Stomach (tissue), 19 donors: Measurements from ENCODE around the gene RHOXF1. TPM values are rescaled to one million over a fixed set of nuclear protein-coding genes. Genes with fewer than 3 reads are reported as not detected.
"Not testable (repeated sequence)": the region's sequence is repeated elsewhere in the genome, so short reads cannot be mapped to it uniquely, and the experiment has no call there.

Source experiments
- DNase-seq, 2 donors: peaks; one replicate each; pipeline versions ENCODE4 v3.0.0 to v3.0.0-alpha.2; 2013 to 2019
- H3K27ac ChIP-seq, 5 donors: fragments of 200-600 bp in 4 of 5; sonication (generic) in 4 of 5; one replicate each; pipeline ENCODE4 v1.5.1; 2013 to 2019; ENCODE audit warnings: mild to moderate bottlenecking in 1 of 5, moderate library complexity in 1 of 5
- H3K27me3 ChIP-seq, 3 donors: fragments of 200-600 bp; sonication (generic); one replicate each; pipeline ENCODE4 v1.5.1; 2017 to 2019; ENCODE audit warnings: mixed run types in 1 of 3
- H3K36me3 ChIP-seq, 4 donors: fragments of 200-600 bp; sonication (generic); 1 replicate in 3 of 4; 2 replicates in 1 of 4; pipeline ENCODE4 v1.5.1; 2016 to 2019
- H3K4me1 ChIP-seq, 4 donors: fragments of 200-600 bp; sonication (generic); one replicate each; pipeline ENCODE4 v1.5.1; 2016 to 2019
- H3K4me3 ChIP-seq, 4 donors: fragments of 200-600 bp; sonication (generic) in 3 of 4; one replicate each; pipeline ENCODE4 v1.5.1; 2016 to 2019; ENCODE audit warnings: mild to moderate bottlenecking in 1 of 4
- H3K9me3 ChIP-seq, 4 donors: fragments of 200-600 bp; sonication (generic); one replicate each; pipeline ENCODE4 v1.5.1; 2016 to 2019
- EP300 ChIP-seq: sonication (generic); formaldehyde crosslinking; IDR thresholded peaks from one replicate; pipeline ENCODE4 v1.6.1; 2017; ENCODE audit warnings: antibody characterized with exemption
- POLR2A ChIP-seq, 4 donors: fragments of 450-650 bp; IDR thresholded peaks; one replicate each; pipeline ENCODE4 v1.6.1; 2016; ENCODE audit warnings: antibody characterized with exemption in 4 of 4, control low read depth in 2 of 4, mild to moderate bottlenecking in 1 of 4, moderate library complexity in 1 of 4
- POLR2AphosphoS5 ChIP-seq, 3 donors: sonication (generic); formaldehyde crosslinking; IDR thresholded peaks; one replicate each; pipeline ENCODE4 v1.6.1; 2016; ENCODE audit warnings: antibody characterized with exemption in 3 of 3
- WGBS, 5 donors: extraction: QIAGEN DNeasy Blood & Tissue Kit in 3 of 5; methylation state at CpG; one replicate each; pipeline versions ENCODE4 v1.1.5 to v1.1.7; 2013 to 2018; 5-methylcytosine and 5-hydroxymethylcytosine counted together
- intact Hi-C: fragments of 100-400 bp; cut with DNase I; formaldehyde crosslinking; loops from one replicate; pipeline ENCODE4 v1.15.1; 2023; ENCODE audit warnings: low total_unique reads
- long read RNA-seq, 10 donors: transcript quantifications; one replicate each; lab custom pipeline, GENCODE V29; 2026
- polyA plus RNA-seq, 3 donors: library from polyadenylated mRNA; stranded (reverse); fragments of 200-250 nt; gene quantifications; one replicate each; pipeline ENCODE4 v1.2.3, GENCODE V29; 2013
- total RNA-seq, 5 donors: library from RNA; depleted of rRNA; stranded (reverse); fragments of >200 nt; gene quantifications; one replicate each; pipeline versions ENCODE4 v1.1.0 to v1.2.3, GENCODE V29; 2014 to 2016
- TF ChIP-seq, protein P1 (sequence below), 7 experiments: fragments of 450-650 bp in 4 of 7; fragments of 200-600 bp in 3 of 7; sonication (generic) in 3 of 7; IDR thresholded peaks; one replicate each; pipeline ENCODE4 v1.5.1; 2016 to 2019; ENCODE audit warnings: antibody characterized with exemption in 7 of 7, control low read depth in 2 of 7, mild to moderate bottlenecking in 1 of 7
- donor health status: healthy with polysubstance abuse.
- donor health status: Bipolar disorder and iron deficiency.
- donor health status: healthy.

The RHOXF1 gene, protein sequence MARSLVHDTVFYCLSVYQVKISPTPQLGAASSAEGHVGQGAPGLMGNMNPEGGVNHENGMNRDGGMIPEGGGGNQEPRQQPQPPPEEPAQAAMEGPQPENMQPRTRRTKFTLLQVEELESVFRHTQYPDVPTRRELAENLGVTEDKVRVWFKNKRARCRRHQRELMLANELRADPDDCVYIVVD
- total RNA-seq = not detected
- polyA plus RNA-seq = not detected
- long read RNA-seq, donor 1 = 0 reads
- long read RNA-seq, donor 2, partial matches to known transcripts = 0 of 1 reads
- long read RNA-seq, donor 2, other reads (novel, unspliced or antisense) = 0 of 1 reads
- long read RNA-seq, donor 3 = 0 reads
- long read RNA-seq, donor 4 = 0 reads
- long read RNA-seq, donor 5, partial matches to known transcripts = 0 of 1 reads
- long read RNA-seq, donor 5, other reads (novel, unspliced or antisense) = 0 of 1 reads
- long read RNA-seq, donor 6 = 0 reads
- long read RNA-seq, donor 7 = 0 reads
- long read RNA-seq, donor 8 = 0 reads
- long read RNA-seq, donor 9 = 0 reads
- long read RNA-seq, donor 10 = 0 reads

GRCh38 chrX:120115438-120115963 is at the start of gene RHOXF1:
Gene RHOXF1 (minus strand): TSS chrX:120115913. CDS start chrX:120115862, 51 bp downstream.
- no peak within 1 kb of the TSS for H3K4me3 ChIP-seq
- intact Hi-C loops = no loop called here
- TF ChIP-seq EP300 (no peak), POLR2A (IDR thresholded peaks at IDR 0.05) (no peak), POLR2AphosphoS5 (IDR thresholded peaks at IDR 0.05) (no peak)
- TF ChIP-seq, protein P1, sequence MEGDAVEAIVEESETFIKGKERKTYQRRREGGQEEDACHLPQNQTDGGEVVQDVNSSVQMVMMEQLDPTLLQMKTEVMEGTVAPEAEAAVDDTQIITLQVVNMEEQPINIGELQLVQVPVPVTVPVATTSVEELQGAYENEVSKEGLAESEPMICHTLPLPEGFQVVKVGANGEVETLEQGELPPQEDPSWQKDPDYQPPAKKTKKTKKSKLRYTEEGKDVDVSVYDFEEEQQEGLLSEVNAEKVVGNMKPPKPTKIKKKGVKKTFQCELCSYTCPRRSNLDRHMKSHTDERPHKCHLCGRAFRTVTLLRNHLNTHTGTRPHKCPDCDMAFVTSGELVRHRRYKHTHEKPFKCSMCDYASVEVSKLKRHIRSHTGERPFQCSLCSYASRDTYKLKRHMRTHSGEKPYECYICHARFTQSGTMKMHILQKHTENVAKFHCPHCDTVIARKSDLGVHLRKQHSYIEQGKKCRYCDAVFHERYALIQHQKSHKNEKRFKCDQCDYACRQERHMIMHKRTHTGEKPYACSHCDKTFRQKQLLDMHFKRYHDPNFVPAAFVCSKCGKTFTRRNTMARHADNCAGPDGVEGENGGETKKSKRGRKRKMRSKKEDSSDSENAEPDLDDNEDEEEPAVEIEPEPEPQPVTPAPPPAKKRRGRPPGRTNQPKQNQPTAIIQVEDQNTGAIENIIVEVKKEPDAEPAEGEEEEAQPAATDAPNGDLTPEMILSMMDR (IDR thresholded peaks at IDR 0.05) = no peak
- H3K27ac ChIP-seq = no peak within 1 kb of the TSS
- no peak for DNase-seq
- WGBS, 5 donors = 91 to 98% (median 95%) methylated on average over 21 to 35 of the region's 35 CpGs
- H3K4me1 ChIP-seq = no peaks in the 10 kb centered on the region
- no peaks in the 10 kb centered on the region for H3K9me3 ChIP-seq
- no peaks in the 10 kb centered on the region for H3K36me3 ChIP-seq
- no peaks in the 10 kb centered on the region for H3K27me3 ChIP-seq

GRCh38 chrX:120159086-120159485 is 43.4 kb upstream of the RHOXF1 start:
- intact Hi-C loops = not testable (repeated sequence)

GRCh38 chrX:120158313-120158712 is 42.6 kb upstream of the RHOXF1 start, which contains the start of gene RHOXF2:
Gene RHOXF2 (plus strand): TSS chrX:120158613. CDS start chrX:120158751, 138 bp downstream.
- H3K4me3 ChIP-seq, H3K36me3 ChIP-seq, DNase-seq, H3K9me3 ChIP-seq, intact Hi-C loops, H3K27me3 ChIP-seq, H3K4me1 ChIP-seq, H3K27ac ChIP-seq: not testable (repeated sequence)
- WGBS, 5 donors = no CpG with 5 or more reads among the region's 15 CpGs

More at GRCh38 chrX:120159086-120159485, 43.4 kb upstream of the RHOXF1 start:
- not testable (repeated sequence) for DNase-seq, H3K27ac ChIP-seq, H3K4me3 ChIP-seq, H3K36me3 ChIP-seq, H3K9me3 ChIP-seq, H3K27me3 ChIP-seq, H3K4me1 ChIP-seq
- 87 to 100% (median 94%) methylated on average over 12 to 23 of the region's 33 CpGs; no CpG with 5 or more reads in 1 of the 5 donors for WGBS, 5 donors

DNA sequence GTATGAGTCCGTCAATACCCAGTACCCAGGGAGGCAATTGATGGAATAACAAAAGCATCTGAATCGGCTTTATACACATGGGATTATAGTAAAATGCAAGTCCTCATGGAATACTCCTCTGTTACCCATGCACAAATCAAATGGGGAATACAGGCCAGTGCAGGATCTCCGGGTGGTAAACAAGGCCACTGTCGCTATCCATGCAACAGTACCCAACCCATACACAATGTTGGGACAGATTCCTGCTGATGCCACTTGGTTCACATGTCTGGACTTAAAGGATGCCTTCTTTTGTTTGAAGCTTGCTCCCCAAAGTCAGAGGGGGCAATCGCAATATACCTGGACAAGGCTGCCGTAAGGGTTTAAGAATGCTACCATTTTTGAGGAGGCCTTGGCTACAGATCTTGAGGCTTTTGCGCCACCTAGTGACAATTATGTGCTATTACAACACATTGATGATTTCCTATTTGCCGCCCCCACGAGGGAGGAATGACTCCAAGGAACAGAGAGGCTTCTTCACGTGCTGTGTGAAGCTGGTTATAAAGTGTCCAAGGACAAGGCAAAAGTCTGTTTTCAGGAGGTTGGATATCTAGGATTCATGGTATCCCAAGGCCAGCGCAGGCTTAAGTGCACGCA is 34.5 kb upstream of the RHOXF1 start:
- peaks cover 0 to 18% (median 5%) of the 10 kb centered on the region in 4 donors for H3K9me3 ChIP-seq
- H3K36me3 ChIP-seq, H3K27ac ChIP-seq, H3K27me3 ChIP-seq, H3K4me3 ChIP-seq, H3K4me1 ChIP-seq, intact Hi-C loops, DNase-seq: not testable (repeated sequence)
- WGBS, 5 donors = no CpG with 5 or more reads among the region's 12 CpGs

DNA sequence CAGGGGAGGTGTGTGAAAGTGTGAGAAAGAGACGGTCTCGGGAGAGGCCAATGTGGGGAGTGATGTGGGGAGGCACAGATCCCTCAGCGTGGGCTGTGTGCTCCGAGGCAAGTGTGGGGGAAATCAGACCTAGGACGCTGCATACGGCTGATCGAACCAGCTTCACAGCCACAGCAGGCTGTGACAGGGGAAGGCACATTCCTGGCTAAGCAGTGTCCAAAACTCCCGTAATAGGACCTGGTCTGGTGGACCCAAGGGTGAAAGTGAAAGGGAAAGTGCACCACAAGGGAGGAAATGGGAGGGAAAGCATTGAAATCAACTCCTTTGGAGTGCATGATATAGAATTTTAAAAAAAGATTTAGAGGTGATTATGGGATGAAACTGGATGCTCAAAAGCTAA is 31.8 kb upstream of the RHOXF1 start:
- no peak for TF ChIP-seq EP300
- TF ChIP-seq, protein P1 (IDR thresholded peaks at IDR 0.05) = no peak
- TF ChIP-seq POLR2A (IDR thresholded peaks at IDR 0.05) = no peak
- no peak for TF ChIP-seq POLR2AphosphoS5 (IDR thresholded peaks at IDR 0.05)
- Histone ChIP-seq H3K4me3 (no peak overlapping the region), H3K4me1 (peaks cover 0 to 6% (median 0%) of the 10 kb centered on the region in 4 donors), H3K9me3 (peaks cover 0 to 18% (median 5%) of the 10 kb centered on the region in 4 donors), H3K27me3 (no peaks in the 10 kb centered on the region), H3K36me3 (no peaks in the 10 kb centered on the region), H3K27ac (no peak overlapping the region)
- no peak for DNase-seq
- intact Hi-C loops = no loop called here
- 86 to 96% (median 90%) methylated on average over 5 to 8 of the region's 8 CpGs for WGBS, 5 donors

DNA sequence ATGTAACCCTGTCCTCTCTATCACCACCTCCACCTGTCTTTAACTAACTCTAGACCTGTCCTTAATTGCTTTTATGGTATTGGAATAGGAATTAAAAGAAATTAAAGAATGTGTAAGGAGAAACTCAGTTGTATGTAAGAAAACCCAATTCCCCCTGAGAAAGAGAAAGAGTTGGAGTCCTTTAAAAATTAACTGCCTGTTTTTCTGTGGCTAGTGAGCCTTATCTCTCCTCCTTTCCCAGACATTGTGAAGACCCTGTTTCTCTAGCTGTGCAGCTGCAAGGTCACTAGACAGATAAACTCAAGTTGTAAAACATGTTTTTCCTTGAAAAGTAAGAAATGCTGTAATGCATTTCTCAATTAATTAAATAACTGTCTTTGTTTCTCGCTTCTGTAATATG is 30.6 kb upstream of the RHOXF1 start:
- H3K4me3 ChIP-seq, H3K27ac ChIP-seq, intact Hi-C loops, H3K4me1 ChIP-seq, DNase-seq, H3K36me3 ChIP-seq, H3K27me3 ChIP-seq: not testable (repeated sequence)
- H3K9me3 ChIP-seq = peaks cover 0 to 18% (median 5%) of the 10 kb centered on the region in 4 donors
- WGBS, 5 donors = 81 to 100% (median 87%) methylated on average over 1 of the region's 1 CpG
